Calu3 (cell line): Measurements from ENCODE around the gene SNRPD2. TPM values are rescaled to one million over a fixed set of nuclear protein-coding genes. Genes with fewer than 3 reads are reported as not detected.
"Not testable (repeated sequence)": the region's sequence is repeated elsewhere in the genome, so short reads cannot be mapped to it uniquely, and the experiment has no call there.

Source experiments
- BruUV-seq: library from RNA; stranded (reverse); fragments of 400-500 nt; replicated peaks from 2 replicates; lab custom pipeline; 2021; lab: Mats Ljungman, UMichigan
- CTCF ChIA-PET: fragments of 300-600 bp; sonication (Branson Sonifier 250); formaldehyde crosslinking; loops from one replicate; lab custom pipeline; 2022; ENCODE audit warnings: antibody characterized with exemption; lab: Charles Lee
- DNase-seq: peaks from one replicate; pipeline ENCODE4 v3.0.0; 2022
- H3K27ac Mint-ChIP-seq: one replicate; pipeline ENCODE4 v1.8.0; 2022; ENCODE audit warnings: mixed read lengths; ENCODE audit not compliant: unreplicated experiment
- H3K27me3 Mint-ChIP-seq: one replicate; pipeline ENCODE4 v1.8.0; 2022; ENCODE audit warnings: mixed read lengths; ENCODE audit not compliant: unreplicated experiment
- H3K36me3 Mint-ChIP-seq: one replicate; pipeline ENCODE4 v1.8.0; 2022; ENCODE audit warnings: mild to moderate bottlenecking, moderate library complexity, mixed read lengths; ENCODE audit not compliant: insufficient read depth, unreplicated experiment
- H3K4me1 Mint-ChIP-seq: one replicate; pipeline ENCODE4 v1.8.0; 2022; ENCODE audit warnings: mild to moderate bottlenecking, low read depth, mixed read lengths; ENCODE audit not compliant: unreplicated experiment
- H3K4me3 Mint-ChIP-seq: one replicate; pipeline ENCODE4 v1.8.0; 2022; ENCODE audit warnings: mild to moderate bottlenecking, low read depth, moderate library complexity, mixed read lengths; ENCODE audit not compliant: unreplicated experiment
- H3K9me3 Mint-ChIP-seq: one replicate; pipeline ENCODE4 v1.8.0; 2022; ENCODE audit warnings: low read depth, mixed read lengths; ENCODE audit not compliant: unreplicated experiment
- intact Hi-C: fragments of 100-400 bp; cut with micrococcal nuclease; formaldehyde crosslinking; loops from one replicate; pipeline ENCODE4 v1.10.0; 2022; ENCODE audit not compliant: unreplicated experiment
- total RNA-seq: library from RNA; stranded (reverse); gene quantifications from 2 replicates; pipeline ENCODE4 v1.2.3, GENCODE V29; 2022
- TF ChIP-seq, protein P1 (sequence below): fragments of 200-600 bp; IDR thresholded peaks from one replicate; pipeline ENCODE4 v1.8.0; 2022; ENCODE audit warnings: antibody characterized with exemption; ENCODE audit not compliant: unreplicated experiment

Gene SNRPD2
- total RNA-seq, 1 experiment from 2014 or later = 663 TPM

DNA sequence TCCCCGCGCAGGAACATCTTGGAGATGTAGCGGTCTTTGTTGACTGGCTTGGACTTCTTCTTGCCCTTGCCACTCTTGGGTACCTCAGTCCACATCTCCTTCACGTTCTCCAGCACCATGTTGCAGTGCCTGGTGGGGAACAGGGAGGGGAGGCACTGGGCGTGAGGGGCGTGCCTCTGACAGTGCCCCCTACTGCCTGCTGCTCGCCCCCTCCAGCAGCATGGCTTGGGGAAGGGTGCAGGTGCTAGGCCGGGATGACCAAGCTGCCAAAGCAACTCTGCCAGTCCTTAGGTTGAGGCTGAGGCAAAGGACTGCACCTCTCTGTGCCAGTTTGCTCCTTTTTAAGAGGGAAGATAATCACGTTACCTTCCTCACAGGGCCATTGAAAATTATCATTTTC lies 4.2 kb downstream of the SNRPD2 start:
- no peak for DNase-seq
- intact Hi-C loops = no loop called here
- no peaks in the 10 kb centered on the region for H3K9me3 Mint-ChIP-seq
- CTCF ChIA-PET = interaction anchor here (0.6 kb wide), 1 partner anchor 8 kb away, joined by 3 read pairs; no protein-coding TSS in a partner anchor
- BruUV-seq = no TSS peak
- H3K27ac Mint-ChIP-seq = no peak overlapping the region
- H3K4me1 Mint-ChIP-seq = no peaks in the 10 kb centered on the region
- peaks cover 78% of the 10 kb centered on the region for H3K36me3 Mint-ChIP-seq
- H3K4me3 Mint-ChIP-seq = no peak overlapping the region
- H3K27me3 Mint-ChIP-seq = no peaks in the 10 kb centered on the region
- TF ChIP-seq, protein P1, sequence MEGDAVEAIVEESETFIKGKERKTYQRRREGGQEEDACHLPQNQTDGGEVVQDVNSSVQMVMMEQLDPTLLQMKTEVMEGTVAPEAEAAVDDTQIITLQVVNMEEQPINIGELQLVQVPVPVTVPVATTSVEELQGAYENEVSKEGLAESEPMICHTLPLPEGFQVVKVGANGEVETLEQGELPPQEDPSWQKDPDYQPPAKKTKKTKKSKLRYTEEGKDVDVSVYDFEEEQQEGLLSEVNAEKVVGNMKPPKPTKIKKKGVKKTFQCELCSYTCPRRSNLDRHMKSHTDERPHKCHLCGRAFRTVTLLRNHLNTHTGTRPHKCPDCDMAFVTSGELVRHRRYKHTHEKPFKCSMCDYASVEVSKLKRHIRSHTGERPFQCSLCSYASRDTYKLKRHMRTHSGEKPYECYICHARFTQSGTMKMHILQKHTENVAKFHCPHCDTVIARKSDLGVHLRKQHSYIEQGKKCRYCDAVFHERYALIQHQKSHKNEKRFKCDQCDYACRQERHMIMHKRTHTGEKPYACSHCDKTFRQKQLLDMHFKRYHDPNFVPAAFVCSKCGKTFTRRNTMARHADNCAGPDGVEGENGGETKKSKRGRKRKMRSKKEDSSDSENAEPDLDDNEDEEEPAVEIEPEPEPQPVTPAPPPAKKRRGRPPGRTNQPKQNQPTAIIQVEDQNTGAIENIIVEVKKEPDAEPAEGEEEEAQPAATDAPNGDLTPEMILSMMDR = no peak

DNA sequence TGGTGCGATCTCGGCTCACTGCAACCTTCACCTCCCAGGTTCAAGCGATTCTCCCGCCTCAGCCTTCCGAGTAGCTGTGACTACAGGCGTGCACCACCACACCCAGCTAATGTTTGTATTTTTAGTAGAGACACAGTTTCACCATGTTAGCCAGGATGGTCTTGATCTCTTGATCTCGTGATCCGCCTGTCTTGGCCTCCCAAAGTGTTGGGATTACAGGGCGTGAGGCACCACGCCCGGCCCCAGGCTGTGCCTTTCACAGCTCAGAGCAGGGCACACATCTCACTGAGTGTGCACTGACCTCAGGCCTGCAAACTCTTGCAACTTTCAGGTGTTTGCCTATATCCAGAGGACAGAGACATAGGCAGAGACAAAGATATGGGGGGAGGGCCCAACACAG lies 6.7 kb downstream of the SNRPD2 start:
- H3K36me3 Mint-ChIP-seq = peaks cover 70% of the 10 kb centered on the region
- H3K4me3 Mint-ChIP-seq, H3K27me3 Mint-ChIP-seq, H3K4me1 Mint-ChIP-seq, H3K27ac Mint-ChIP-seq, DNase-seq, CTCF ChIA-PET, intact Hi-C loops, H3K9me3 Mint-ChIP-seq, BruUV-seq: not testable (repeated sequence)

DNA sequence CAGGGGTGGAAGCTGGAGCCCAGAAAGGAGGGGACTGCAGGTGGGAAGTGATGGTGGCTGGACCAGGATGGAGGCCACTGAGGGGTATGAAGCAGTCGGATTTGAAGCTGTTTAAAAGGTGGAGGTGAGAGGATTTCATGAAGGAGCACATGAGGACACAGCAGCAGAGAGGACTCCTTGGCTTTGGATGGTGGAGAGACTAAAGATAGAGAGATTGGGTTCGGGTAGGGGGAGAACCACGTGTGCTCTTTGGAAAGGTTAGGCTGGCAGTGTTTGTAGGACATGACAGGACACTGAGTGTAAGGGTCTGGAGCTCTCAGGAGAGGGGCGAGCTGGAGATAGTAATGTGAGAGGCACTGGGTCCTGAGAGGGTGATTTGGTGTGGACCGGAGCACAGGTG lies 8.8 kb downstream of the SNRPD2 start:
- CTCF ChIA-PET = interaction anchor here (0.5 to 2.5 kb wide), 3 partner anchors 7 to 39 kb away, joined by 3 to 17 read pairs (median 4); partner anchors contain the start of genes QPCTL and SNRPD2
- intact Hi-C loops = no loop called here
- BruUV-seq = no TSS peak
- Mint-ChIP-seq H3K27me3 (no peaks in the 10 kb centered on the region), H3K36me3 (peaks cover 72% of the 10 kb centered on the region), H3K9me3 (no peaks in the 10 kb centered on the region), H3K4me3 (no peak overlapping the region), H3K27ac (peak overlapping the region; percentile 65), H3K4me1 (peaks cover 8% of the 10 kb centered on the region)
- TF ChIP-seq, protein P1 = no peak
- no peak for DNase-seq

DNA sequence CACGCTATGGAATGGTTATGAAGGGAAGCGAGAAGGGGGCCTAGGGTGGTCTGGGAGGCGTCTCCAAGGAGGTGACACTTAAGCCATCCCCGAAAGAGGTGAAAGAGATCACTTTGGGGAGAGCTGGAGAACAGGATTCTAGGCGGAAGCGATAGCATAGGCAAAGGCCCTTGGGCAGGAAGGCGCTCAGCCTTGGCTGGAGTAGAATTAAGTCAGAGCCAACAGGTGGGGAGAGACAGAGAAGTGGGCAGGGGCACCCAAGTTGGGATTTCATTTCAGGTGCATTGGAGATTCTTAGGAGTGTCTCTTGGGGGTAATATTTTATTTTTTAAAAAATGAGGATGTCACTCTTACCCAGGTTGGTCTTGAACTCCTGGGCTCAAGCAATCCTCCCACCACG lies 9.6 kb downstream of the SNRPD2 start:
- intact Hi-C loops = no loop called here
- no peaks in the 10 kb centered on the region for H3K27me3 Mint-ChIP-seq

More for the DNA sequence above, 9.6 kb downstream of the SNRPD2 start:
- no peak for DNase-seq
- H3K9me3 Mint-ChIP-seq = no peaks in the 10 kb centered on the region
- H3K27ac Mint-ChIP-seq = peak overlapping the region; percentile 11
- peak overlapping the region; percentile 73 for H3K4me3 Mint-ChIP-seq
- CTCF ChIA-PET = interaction anchor here (1.0 to 2.5 kb wide), 3 partner anchors 8 to 40 kb away, joined by 3 to 17 read pairs (median 4); partner anchors contain the start of genes QPCTL and SNRPD2
- peaks cover 74% of the 10 kb centered on the region for H3K36me3 Mint-ChIP-seq
- peaks cover 8% of the 10 kb centered on the region for H3K4me1 Mint-ChIP-seq
- BruUV-seq = no TSS peak
- TF ChIP-seq, protein P1 = no peak
